HG03442 (cell line): ENCODE data around the gene SHISA7.
"Not testable (repeated sequence)": the region's sequence is repeated elsewhere in the genome, so short reads cannot be mapped to it uniquely, and the experiment has no call there.

Experiments
- ATAC-seq: cut with Tn5 transposase; IDR thresholded peaks from one replicate; pipeline ENCODE4 v1.9.1; 2021; ENCODE audit warnings: mild to moderate bottlenecking, moderate library complexity; ENCODE audit not compliant: unreplicated experiment

SHISA7 gene

DNA sequence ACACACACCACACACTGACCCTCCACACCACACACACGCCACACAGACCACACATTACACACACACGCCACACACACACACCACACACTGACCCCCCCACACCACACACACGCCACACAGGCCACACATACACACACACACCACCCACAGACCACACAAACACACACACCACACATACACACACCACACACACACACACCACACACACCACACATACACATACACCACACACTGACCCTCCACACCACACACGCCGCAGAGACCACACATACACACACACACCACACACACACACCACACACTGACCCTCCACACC lies 5.0 kb upstream of the SHISA7 start:
- ATAC-seq = not testable (repeated sequence)

DNA sequence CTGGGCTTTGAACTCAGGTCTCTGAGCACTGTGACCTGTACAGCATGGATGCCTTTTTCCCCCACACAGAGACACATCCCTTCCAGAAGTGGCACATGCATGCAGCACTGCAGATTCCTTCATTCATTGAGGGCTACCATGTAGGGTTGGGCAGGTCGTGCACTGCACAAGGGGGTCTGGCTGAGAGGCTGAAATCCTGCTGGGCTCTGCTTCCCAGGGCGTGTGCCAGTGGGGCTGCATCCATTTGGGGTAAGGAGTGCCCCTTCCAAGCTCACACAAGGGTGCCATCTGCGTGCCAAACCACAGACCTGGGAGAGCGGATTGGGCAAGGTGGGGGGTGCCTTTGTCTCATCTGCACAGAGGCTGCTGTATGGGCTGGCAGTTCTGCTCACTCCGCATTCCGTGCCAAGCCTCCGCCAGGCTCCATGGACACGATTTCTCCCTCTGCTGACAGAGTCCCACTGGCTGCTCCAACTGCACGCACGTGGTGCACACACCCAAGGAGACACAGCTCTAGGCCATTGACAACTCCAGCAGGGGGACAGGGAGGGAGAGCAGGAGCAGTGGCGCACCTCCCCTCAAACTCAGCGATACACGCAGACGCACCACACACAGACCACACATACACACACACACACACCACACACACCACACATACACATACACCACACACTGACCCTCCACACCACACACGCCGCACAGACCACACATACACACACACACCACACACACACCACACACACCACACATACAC lies 4.5 kb upstream of the SHISA7 start:
- no peak for ATAC-seq

GRCh38 chr19:55446060-55446459 lies 3.0 kb upstream of the SHISA7 start:
- ATAC-seq = no peak

- no peak for ATAC-seq
Measured at GRCh38 chr19:55444646-55445045, 1.5 kb upstream of the SHISA7 start.

GRCh38 chr19:55443824-55444480 lies 852 bp upstream of the SHISA7 start:
- no peak for ATAC-seq

DNA sequence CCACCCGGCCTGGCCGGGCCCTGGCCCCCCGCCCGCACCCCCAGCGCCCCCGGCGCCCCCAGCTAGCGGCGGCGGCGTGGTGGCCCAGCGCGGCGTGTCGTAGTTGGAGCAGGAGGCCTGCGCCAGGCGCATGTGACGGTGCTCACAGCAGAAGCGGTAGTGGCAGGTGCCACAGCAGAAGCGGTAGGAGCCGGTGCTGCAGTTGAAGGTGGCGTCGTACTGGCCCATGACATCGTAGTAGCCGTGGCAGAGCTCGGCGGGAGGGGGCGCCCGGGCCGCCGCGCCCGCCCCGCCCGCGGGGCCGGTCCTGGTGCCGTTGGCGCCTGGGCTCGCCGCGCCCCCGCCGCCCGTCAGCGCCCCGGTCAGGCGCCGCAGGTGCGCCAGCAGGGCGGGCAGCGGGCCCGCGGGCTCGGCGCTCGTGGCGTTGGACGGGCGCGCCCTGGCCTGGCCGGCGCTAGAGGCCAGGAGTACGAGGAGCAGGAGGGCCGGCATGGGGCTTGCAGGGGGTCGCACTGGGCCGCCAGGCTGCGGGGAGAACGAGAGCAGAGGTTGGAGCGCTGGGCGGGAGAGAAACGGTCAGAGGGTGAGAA lies 633 bp downstream of the SHISA7 start:
- no peak for ATAC-seq

DNA sequence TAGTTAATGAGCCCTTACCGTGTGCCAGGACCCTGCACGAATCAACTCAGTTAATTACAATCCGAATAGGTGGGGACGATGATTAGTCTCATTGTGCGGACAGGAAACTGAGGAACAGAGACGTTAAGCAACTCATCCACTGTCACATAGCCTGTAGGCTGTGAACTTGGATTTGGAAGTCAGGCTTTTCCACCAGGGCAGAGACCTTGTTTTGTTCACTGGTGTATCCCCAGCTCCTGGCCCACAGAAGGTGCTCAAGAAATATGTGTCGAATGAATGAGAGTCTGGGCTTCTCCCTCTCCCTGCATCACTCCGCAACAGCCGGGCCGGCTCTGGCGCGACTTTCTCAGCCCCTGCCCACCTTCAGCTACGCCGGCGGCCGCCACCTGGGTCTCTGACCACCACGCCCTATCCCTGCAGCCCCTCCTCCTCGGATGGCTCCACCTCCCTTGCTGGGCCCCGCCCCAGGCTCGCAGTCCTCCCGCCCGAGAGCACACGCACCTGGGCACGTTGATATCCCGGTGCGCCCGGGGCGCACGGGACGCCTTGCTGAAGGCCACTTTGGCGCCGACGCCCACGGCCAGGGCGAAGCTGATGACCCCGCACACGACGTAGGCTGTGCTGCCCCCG lies 1.3 kb downstream of the SHISA7 start:
- ATAC-seq = no peak

GRCh38 chr19:55441319-55441691 lies 1.8 kb downstream of the SHISA7 start:
- no peak for ATAC-seq

GRCh38 chr19:55440411-55441105 lies 2.5 kb downstream of the SHISA7 start:
- ATAC-seq = no peak

DNA sequence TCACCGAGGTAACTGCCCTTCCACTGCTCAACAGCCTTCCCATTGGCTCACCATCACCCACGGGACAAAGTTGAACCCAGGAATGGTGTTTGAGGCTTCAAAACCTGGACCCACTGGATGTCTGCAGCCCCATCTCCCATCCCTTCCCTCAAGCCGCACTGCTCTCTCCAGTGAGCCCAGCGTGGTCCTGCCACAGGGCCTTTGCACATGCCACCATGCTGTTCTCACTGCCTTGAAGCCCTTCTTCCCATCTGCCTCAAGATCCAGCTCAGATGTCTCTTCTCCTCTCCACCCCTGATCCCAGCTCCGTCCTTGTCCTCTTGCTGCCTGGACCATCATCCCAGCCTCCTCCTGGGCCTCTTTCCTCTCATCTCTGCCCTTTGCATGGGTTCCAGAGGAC lies 4.0 kb downstream of the SHISA7 start:
- no peak for ATAC-seq

DNA sequence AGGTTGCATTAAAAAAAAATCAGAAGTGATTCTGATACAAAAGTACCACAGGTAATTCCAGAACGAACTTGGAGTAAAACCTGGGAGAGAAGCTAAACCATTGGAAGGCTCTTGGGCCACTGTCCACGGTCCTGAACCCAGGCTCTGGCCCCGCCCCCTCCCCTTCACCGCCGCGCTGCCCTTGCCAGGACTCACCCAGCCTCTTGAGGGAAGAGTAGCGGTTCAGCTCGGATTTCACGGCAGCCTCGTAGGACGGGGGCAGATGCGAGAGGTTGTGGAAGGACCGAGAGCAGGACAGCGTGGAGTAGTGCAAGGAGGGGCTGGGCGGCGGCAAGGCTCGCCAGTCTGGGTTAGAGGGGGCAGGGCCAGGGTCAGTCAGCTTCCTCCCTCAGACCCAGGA lies 5.7 kb downstream of the SHISA7 start:
- ATAC-seq = no peak

GRCh38 chr19:55436847-55437246 lies 6.3 kb downstream of the SHISA7 start:
- no peak for ATAC-seq

DNA sequence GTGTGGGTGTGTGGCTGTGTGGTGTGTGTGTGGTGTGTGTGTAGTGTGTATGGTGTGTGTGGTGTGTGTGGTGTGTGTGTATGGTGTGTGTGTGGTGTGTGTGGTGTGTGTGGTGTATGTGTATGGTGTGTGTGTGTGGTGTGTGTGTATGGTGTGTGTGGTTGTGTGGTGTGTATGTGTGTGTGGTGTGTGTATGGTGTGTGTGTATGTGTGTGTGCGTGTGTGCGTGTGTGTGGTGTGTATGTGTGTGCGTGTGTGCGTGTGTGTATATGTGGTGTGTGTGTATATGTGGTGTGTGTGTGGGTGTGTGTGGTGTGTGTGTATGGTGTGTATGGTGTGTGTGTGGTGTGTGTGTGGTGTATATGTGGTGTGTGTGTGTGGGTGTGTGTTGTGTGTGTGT lies 8.1 kb downstream of the SHISA7 start:
- ATAC-seq = no peak

DNA sequence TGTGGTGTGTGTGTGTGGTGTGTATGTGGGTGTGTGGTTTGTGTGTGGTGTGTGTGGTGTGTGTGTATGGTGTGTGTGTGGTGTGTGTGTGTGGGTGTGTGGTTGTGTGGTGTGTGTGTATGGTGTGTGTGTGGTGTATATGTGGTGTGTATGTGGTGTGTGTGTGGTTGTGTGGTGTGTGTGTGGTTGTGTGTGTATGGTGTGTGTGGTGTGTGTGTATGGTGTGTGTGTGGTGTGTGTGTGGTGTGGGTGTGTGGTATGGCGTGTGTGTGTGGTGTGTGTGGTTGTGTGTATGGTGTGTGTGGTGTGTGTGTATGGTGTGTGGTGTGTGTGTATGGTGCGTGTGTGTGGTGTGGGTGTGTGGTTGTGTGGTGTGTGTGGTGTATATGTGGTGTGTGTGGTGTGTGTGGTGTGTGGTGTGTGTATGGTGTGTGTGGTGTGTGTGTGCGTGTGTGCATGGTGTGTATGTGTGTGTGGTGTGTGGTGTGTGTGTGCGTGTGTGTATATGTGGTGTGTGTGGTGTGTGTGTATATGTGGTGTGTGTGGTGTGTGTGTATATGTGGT lies 8.7 kb downstream of the SHISA7 start:
- no peak for ATAC-seq

DNA sequence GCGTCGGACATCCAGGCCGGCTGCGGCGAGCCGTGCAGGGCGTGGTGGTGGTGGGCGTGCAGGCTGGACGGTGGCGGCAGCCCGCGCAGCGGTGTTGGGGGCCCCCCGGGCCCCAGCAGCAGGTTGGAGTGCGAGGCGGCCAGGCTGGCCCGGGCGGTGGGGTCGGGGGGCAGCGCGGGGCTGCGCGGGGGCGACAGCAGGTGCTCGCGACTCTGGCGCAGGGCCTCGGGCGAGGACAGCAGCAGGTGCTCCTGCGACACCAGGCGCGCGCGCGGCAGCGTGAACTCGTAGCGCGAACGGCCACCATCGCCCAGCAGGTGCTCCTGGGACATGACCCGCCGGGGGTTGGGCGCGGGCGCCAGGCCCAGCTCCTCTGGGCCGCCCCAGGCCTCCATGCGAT lies 9.8 kb downstream of the SHISA7 start:
- no peak for ATAC-seq

DNA sequence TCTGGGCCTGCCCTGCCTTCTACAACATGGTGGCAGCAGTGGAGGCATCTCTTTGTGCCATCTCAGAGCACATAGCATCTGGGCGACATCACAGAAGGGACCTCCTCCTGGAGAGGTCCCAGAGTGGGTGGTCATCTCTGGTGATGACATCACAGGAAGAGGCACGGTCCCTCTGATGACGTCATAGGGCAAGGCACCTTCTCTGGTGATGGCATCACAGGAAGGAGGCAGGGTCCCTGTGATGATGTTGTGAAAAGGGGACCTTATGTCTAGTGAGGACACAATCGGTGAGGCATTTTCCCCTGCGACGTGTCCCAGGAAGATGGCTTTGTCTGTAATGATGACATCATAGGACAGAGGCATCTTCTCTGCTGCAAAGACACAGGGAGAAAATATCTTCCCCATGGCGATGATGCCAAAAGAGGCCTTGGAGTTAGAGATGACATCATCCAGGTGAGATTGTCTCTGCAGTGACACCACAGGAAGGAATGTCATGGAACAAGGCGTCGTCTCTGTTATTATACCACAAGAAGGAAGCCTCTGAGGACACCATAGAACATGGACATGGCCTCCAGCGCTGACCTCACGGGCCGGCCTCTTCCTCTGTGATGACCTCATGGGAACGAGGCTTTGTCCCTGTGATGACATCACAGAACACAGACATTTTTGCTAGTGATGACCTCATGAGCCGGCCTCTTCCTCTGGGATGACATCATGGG lies 10.7 kb downstream of the SHISA7 start:
- ATAC-seq = no peak

- no peak for ATAC-seq
Measured at GRCh38 chr19:55431183-55431582, 11.9 kb downstream of the SHISA7 start.

DNA sequence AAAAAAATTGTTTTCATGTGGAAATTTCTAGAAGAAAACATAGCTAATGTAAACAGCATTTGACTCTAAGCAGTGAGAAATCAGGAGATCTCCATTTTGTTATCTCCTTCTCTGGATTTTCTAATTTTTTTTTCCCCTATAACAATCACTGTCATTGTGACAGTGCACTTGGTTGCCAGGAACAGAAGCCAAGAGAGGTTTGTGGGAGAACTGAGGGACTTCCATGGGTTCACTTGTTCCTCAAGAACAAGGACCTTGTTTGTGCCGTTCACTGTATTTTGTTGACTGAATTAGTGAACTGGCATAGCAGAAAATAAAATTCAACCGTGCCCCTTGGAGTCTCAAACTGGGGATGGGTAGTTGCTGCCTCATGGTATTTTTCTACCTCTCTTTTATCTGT lies 17.1 kb downstream of the SHISA7 start:
- no peak for ATAC-seq

DNA sequence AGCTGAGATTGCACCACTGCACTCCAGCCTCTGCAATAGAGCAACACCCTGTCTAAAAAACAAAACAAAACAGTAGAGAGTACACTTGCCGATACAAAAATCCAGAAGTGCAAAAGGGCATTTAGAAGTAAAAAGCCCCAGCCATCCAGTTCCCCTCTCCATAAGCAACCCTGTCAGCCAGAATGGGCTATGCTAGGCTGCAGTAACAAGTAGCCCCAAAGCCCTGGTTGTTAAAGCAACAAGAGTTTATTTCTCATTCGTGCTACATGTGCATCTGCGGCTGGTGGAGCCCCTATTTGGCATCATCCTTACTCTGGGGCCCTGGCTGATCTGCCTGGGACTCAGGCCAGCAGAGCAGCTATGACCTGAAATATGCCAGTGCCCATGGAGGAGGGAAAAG lies 18.6 kb downstream of the SHISA7 start:
- no peak for ATAC-seq

GRCh38 chr19:55423225-55424005 lies 19.7 kb downstream of the SHISA7 start:
- no peak for ATAC-seq
